Breast epithelium (tissue), 3 donors: ENCODE results near the gene ADGRE2.
"Not testable (repeated sequence)": the region's sequence is repeated elsewhere in the genome, so short reads cannot be mapped to it uniquely, and the experiment has no call there.

Experiments
- POLR2A ChIP-seq: fragments of 450-650 bp; IDR thresholded peaks from one replicate; pipeline ENCODE4 v1.6.1; 2016; ENCODE audit warnings: antibody characterized with exemption, mild to moderate bottlenecking, moderate library complexity
- TF ChIP-seq, protein P1 (sequence below), 3 donors: fragments of 450-650 bp; IDR thresholded peaks; one replicate each; pipeline ENCODE4 v1.5.1; 2016 to 2017; ENCODE audit warnings: antibody characterized with exemption in 3 of 3, mild to moderate bottlenecking in 3 of 3, moderate library complexity in 3 of 3

GRCh38 chr19:14775326-14775725 is 3.0 kb downstream of the ADGRE2 start:
- TF ChIP-seq, protein P1, sequence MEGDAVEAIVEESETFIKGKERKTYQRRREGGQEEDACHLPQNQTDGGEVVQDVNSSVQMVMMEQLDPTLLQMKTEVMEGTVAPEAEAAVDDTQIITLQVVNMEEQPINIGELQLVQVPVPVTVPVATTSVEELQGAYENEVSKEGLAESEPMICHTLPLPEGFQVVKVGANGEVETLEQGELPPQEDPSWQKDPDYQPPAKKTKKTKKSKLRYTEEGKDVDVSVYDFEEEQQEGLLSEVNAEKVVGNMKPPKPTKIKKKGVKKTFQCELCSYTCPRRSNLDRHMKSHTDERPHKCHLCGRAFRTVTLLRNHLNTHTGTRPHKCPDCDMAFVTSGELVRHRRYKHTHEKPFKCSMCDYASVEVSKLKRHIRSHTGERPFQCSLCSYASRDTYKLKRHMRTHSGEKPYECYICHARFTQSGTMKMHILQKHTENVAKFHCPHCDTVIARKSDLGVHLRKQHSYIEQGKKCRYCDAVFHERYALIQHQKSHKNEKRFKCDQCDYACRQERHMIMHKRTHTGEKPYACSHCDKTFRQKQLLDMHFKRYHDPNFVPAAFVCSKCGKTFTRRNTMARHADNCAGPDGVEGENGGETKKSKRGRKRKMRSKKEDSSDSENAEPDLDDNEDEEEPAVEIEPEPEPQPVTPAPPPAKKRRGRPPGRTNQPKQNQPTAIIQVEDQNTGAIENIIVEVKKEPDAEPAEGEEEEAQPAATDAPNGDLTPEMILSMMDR (IDR thresholded peaks at IDR 0.05): not testable (repeated sequence)
- not testable (repeated sequence) for TF ChIP-seq POLR2A
